Esophagus squamous epithelium (tissue), 5 donors: Measurements from ENCODE around the gene SHISA4. TPM values are rescaled to one million over a fixed set of nuclear protein-coding genes. Genes with fewer than 3 reads are reported as not detected.
"Not testable (repeated sequence)": the region's sequence is repeated elsewhere in the genome, so short reads cannot be mapped to it uniquely, and the experiment has no call there.

Source experiments
- DNase-seq: peaks from one replicate; lab custom pipeline; 2025; lab: John Stamatoyannopoulos, UW
- H3K27ac ChIP-seq, 4 donors: fragments of 200-600 bp; sonication (generic); one replicate each; pipeline ENCODE4 v1.5.1; 2016 to 2019; ENCODE audit warnings: mild to moderate bottlenecking in 1 of 4
- H3K27me3 ChIP-seq, 4 donors: fragments of 200-600 bp; sonication (generic); 1 replicate in 3 of 4; 2 replicates in 1 of 4; pipeline versions ENCODE4 v1.5.1 to v1.6.0; 2017 to 2021; ENCODE audit warnings: antibody characterized with exemption in 1 of 4
- H3K36me3 ChIP-seq, 3 donors: fragments of 200-600 bp; sonication (generic); one replicate each; pipeline ENCODE4 v1.5.1; 2016 to 2019
- H3K4me1 ChIP-seq, 3 donors: fragments of 200-600 bp; sonication (generic); one replicate each; pipeline ENCODE4 v1.5.1; 2017 to 2019
- H3K4me3 ChIP-seq, 4 donors: fragments of 200-600 bp; sonication (generic); 1 replicate in 3 of 4; 2 replicates in 1 of 4; pipeline ENCODE4 v1.5.1; 2016 to 2019; ENCODE audit warnings: mild to moderate bottlenecking in 2 of 4, moderate library complexity in 1 of 4
- H3K9me3 ChIP-seq, 3 donors: fragments of 200-600 bp; sonication (generic); one replicate each; pipeline ENCODE4 v1.5.1; 2016 to 2019
- POLR2A ChIP-seq, 4 donors: fragments of 450-650 bp; IDR thresholded peaks; one replicate each; pipeline ENCODE4 v1.6.1; 2017; ENCODE audit warnings: antibody characterized with exemption in 4 of 4, mild to moderate bottlenecking in 4 of 4, moderate library complexity in 3 of 4
- WGBS, 2 donors: methylation state at CpG; one replicate each; pipeline ENCODE4 v1.1.5; 2018; 5-methylcytosine and 5-hydroxymethylcytosine counted together
- intact Hi-C: fragments of 100-400 bp; cut with DNase I; formaldehyde crosslinking; loops from one replicate; pipeline ENCODE4 v1.15.0; 2022
- small RNA-seq, 4 donors: library from RNA; depleted of rRNA; stranded (forward); fragments of <200 nt; gene quantifications; one replicate each; pipeline ENCODE3, GENCODE V24; 2016
- total RNA-seq, 4 donors: library from RNA; depleted of rRNA; stranded (reverse); fragments of >200 nt; gene quantifications; one replicate each; pipeline ENCODE4 v1.1.0, GENCODE V29; 2016
- TF ChIP-seq, protein P1 (sequence below), 6 experiments: fragments of 450-650 bp in 4 of 6; fragments of 200-600 bp in 2 of 6; sonication (generic) in 2 of 6; IDR thresholded peaks; one replicate each; pipeline ENCODE4 v1.5.1; 2016 to 2019; ENCODE audit warnings: antibody characterized with exemption in 6 of 6, mild to moderate bottlenecking in 4 of 6, moderate library complexity in 4 of 6
- donor health status: DM: yes; HTN: yes; CAD: no.

The SHISA4 gene
- total RNA-seq, 4 donors from 2014 or later, result 3.3 to 12.3 (median 5.6) TPM

DNA sequence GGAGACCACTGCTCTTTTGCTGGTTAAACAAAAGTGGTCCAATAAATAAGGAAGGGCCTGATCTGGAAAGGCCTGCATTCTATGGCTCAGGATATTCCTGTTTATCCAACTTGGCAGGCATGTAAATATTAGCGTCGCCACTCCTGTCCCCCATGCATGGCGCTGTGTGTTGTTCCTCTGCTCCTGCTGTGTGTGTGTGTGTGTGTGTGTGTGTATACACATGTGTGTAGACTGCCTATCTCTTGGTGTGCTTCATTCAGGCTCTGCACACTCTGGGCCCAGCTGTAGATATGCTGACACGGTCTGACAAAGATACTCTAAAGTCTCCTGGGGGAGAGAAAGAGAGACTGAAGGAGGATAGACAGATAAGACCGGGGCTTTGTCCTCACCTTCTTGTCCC is 50.9 kb downstream of the SHISA4 start:
- intact Hi-C loops, result no loop called here
- H3K36me3 ChIP-seq, result no peaks in the 10 kb centered on the region
- TF ChIP-seq, protein P1, sequence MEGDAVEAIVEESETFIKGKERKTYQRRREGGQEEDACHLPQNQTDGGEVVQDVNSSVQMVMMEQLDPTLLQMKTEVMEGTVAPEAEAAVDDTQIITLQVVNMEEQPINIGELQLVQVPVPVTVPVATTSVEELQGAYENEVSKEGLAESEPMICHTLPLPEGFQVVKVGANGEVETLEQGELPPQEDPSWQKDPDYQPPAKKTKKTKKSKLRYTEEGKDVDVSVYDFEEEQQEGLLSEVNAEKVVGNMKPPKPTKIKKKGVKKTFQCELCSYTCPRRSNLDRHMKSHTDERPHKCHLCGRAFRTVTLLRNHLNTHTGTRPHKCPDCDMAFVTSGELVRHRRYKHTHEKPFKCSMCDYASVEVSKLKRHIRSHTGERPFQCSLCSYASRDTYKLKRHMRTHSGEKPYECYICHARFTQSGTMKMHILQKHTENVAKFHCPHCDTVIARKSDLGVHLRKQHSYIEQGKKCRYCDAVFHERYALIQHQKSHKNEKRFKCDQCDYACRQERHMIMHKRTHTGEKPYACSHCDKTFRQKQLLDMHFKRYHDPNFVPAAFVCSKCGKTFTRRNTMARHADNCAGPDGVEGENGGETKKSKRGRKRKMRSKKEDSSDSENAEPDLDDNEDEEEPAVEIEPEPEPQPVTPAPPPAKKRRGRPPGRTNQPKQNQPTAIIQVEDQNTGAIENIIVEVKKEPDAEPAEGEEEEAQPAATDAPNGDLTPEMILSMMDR (IDR thresholded peaks at IDR 0.05), result no peak
- no peak for TF ChIP-seq POLR2A (IDR thresholded peaks at IDR 0.05)
- H3K27me3 ChIP-seq, result peaks cover 0 to 14% (median 0%) of the 10 kb centered on the region in 4 donors
- H3K9me3 ChIP-seq, result no peaks in the 10 kb centered on the region
- WGBS, 2 donors, result 58 to 73% methylated on average over 2 to 5 of the region's 5 CpGs
- peaks cover 0 to 54% (median 0%) of the 10 kb centered on the region in 3 donors for H3K4me1 ChIP-seq
- H3K4me3 ChIP-seq, result peak overlapping the region in 3 of 4 donors; percentile 12 to 55 (median 24)
- peak overlapping the region; percentile 9 to 92 (median 78) for H3K27ac ChIP-seq
- DNase-seq, result no peak

DNA sequence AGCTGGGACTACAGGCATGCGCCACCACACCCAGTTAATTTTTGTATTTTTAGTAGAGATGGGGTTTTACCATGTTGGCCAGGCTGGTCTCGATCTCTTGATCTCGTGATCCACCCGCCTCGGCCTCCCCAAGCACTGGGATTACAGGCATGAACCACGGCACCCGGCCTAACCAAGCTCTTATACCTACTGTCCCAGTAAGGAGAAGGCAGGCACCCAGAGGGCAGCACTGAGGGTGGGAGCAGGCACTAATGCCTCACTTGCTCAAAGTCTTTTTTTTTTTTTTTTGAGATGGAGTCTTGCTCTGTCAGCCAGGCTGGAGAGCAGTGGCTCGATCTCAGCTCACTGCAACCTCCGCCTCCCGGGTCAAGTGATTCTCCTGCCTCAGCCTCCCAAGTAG is 51.6 kb downstream of the SHISA4 start:
- H3K36me3 ChIP-seq, intact Hi-C loops, DNase-seq, H3K9me3 ChIP-seq: not testable (repeated sequence)
- Histone ChIP-seq H3K4me1 (peaks cover 0 to 46% (median 0%) of the 10 kb centered on the region in 3 donors), H3K4me3 (peak overlapping the region in 3 of 4 donors; percentile 24 to 55 (median 49)), H3K27me3 (peaks cover 0 to 21% (median 0%) of the 10 kb centered on the region in 4 donors), H3K27ac (peak overlapping the region in 3 of 4 donors; percentile 42 to 92 (median 83))
- 84 to 90% methylated on average over 4 to 10 of the region's 10 CpGs for WGBS, 2 donors

DNA sequence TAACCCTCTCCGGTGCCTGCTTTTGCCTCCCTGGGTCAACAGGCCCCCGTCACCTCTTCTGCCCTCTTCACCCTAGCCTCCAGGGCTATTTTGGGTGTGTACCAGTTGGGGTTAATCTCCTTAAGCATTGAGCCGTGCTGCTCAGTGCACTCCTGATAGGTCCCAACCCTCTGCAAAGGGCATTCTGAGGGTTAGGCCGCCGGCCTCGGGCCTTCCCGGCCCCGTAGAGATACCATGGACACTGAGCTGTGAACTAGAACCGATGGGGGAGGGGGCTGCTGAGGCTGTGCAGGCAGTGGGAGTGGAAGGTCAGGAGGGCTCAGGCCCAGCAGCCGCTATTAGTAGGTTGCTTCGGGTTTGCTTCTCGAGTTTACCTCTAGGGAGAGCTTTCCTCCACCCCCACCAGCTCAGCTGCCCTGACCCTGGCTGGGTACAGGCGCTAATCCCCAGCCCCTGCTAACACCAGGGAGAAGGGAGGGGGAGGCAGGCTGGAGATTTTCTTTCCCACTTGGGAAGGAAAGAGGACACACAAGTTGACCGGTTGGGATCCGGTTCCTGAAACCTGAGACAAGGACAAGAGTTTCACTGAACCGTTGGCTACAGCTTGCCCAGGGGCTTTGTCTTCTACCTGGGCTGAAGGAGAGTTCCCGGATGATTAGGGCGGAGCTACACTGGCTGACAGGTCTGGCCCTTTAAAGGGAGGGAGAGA is 52.9 kb downstream of the SHISA4 start:
- no peak for DNase-seq
- intact Hi-C loops, result no loop called here
- TF ChIP-seq, protein P1 (IDR thresholded peaks at IDR 0.05), result no peak
- TF ChIP-seq POLR2A (IDR thresholded peaks at IDR 0.05), result no peak
- 59% methylated on average over 5 to 8 of the region's 18 CpGs for WGBS, 2 donors
- Histone ChIP-seq H3K4me3 (peak overlapping the region in 3 of 4 donors; percentile 49 to 73 (median 55)), H3K9me3 (no peaks in the 10 kb centered on the region), H3K36me3 (no peaks in the 10 kb centered on the region), H3K4me1 (peaks cover 0 to 49% (median 5%) of the 10 kb centered on the region in 3 donors), H3K27ac (peak overlapping the region; percentile 19 to 92 (median 78)), H3K27me3 (peaks cover 0 to 34% (median 0%) of the 10 kb centered on the region in 4 donors)

DNA sequence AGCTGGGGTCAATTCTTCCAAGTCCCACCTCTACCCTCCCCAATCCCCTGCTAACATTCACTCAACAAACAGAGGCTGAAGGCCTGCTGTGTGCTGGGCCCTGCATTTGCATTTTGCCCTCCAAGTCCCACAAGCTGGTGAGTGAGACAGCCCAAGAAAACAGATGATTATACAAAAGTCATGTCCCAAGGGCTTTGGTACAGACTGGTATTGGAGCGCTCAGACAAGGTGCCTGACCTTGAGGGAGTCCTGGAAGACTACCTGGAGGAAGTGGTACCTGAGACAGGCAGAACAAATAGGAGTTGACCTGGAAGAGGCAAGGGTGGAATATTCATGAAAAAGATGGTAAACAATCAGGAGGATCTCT is 53.4 kb downstream of the SHISA4 start:
- Histone ChIP-seq H3K4me1 (peaks cover 0 to 49% (median 6%) of the 10 kb centered on the region in 3 donors), H3K9me3 (no peaks in the 10 kb centered on the region), H3K36me3 (no peaks in the 10 kb centered on the region), H3K27ac (peak overlapping the region; percentile 19 to 92 (median 78)), H3K27me3 (peaks cover 0 to 39% (median 0%) of the 10 kb centered on the region in 4 donors), H3K4me3 (peak overlapping the region in 3 of 4 donors; percentile 49 to 73 (median 55))
- TF ChIP-seq POLR2A (IDR thresholded peaks at IDR 0.05), result no peak
- TF ChIP-seq, protein P1 (IDR thresholded peaks at IDR 0.05), result no peak
- intact Hi-C loops, result no loop called here
- DNase-seq, result no peak
- WGBS, 2 donors, result 50 to 100% methylated on average over 1 of the region's 1 CpG

Small RNA genes within 50 kb of the gene (small RNA-seq; reads per million reads assigned to genes)
- 0 reads per million in 4 donors for gene MIR6739

Other genes with a start within 250 kb of the SHISA4 start
- gene IPO9, start 59.7 kb upstream of the SHISA4 start, total RNA-seq, result 10 to 100 TPM; 10.1 to 17.2 (median 12.3) TPM
- gene LMOD1, start 57.6 kb downstream of the SHISA4 start, total RNA-seq, result 100 to 1,000 TPM in 1 of 4 donors, 10 to 100 TPM in 2, 1 to 10 TPM in 1; 8.3 to 157 (median 38.6) TPM
- 10 to 100 TPM; 18.7 to 44.6 (median 34.6) TPM for gene TIMM17A, start 66.6 kb downstream of the SHISA4 start, total RNA-seq
- gene RNPEP, start 93.8 kb downstream of the SHISA4 start, total RNA-seq, result 100 to 1,000 TPM in 1 of 4 donors, 10 to 100 TPM in 3; 44.6 to 129 (median 72.2) TPM
- 100 to 1,000 TPM; 146 to 432 (median 253) TPM for gene ELF3, start 121.7 kb downstream of the SHISA4 start, total RNA-seq
- gene GPR37L1, start 234.0 kb downstream of the SHISA4 start, total RNA-seq, result under 1 TPM in 1 of 4 donors, not detected in 3; 0.09 TPM